ENCODE results near the gene PITPNM2. TPM values are rescaled to one million over a fixed set of nuclear protein-coding genes. Genes with fewer than 3 reads are reported as not detected.
A peak's percentile ranks its signal among the peaks of the same experiment; 100 is the strongest.

PITPNM2 gene
- total and polyA plus RNA-seq, 9 of the 15 experiments (the other 6 are each of a cell fraction or from before 2014, with no cell fraction given) = 0.03 to 10.8 (median 2.9) TPM

- peaks cover 7% of the 10 kb centered on the region; the same call in 1 of the 2 replicates for H4K20me1 ChIP-seq (replicated peaks; ENCODE audit: control insufficient read depth, insufficient read depth, low read length)
- no peak; the same call in 2 of the 3 replicates for ATAC-seq
- no peak overlapping the region for H3K4me3 ChIP-seq
- H3K4me1 ChIP-seq (replicated peaks in 1 of 2; ENCODE audit: control insufficient read depth in 2 of 2, insufficient read depth in 2 of 2, low read length in 2 of 2) = peaks cover 8 to 14% of the 10 kb centered on the region in 2 experiments; a peak in 4 of 5 replicates
- H3K36me3 ChIP-seq (ENCODE audit: control insufficient read depth, insufficient read depth, low read length) = no peaks in the 10 kb centered on the region
- ChIA-PET CTCF (ENCODE audit: low intra/inter-chr PET ratio) (no interaction called here), POLR2A (interaction anchor here (0.9 to 1.3 kb wide), 4 partner anchors 9 to 17 kb away, joined by 3 to 7 read pairs (median 4); no protein-coding TSS in a partner anchor)
- H3K9ac ChIP-seq (ENCODE audit: insufficient read depth in 1 of 2, low read depth in 2 of 2, low read length in 2 of 2) = peak overlapping the region in 1 of 2 experiments; percentile 73; a peak in 1 of 4 replicates
- intact Hi-C loops (cut with micrococcal nuclease) (no loop called here), in situ Hi-C loops (cut with MboI) (no loop called here)
- BruUV-seq (replicated peaks) = no TSS peak
- no peaks in the 10 kb centered on the region for H3K9me3 ChIP-seq (replicated peaks; ENCODE audit: control insufficient read depth, insufficient read depth, low read depth, low read length)
- no peak overlapping the region for H3K27ac ChIP-seq (ENCODE audit: extremely low read depth, low read depth, low read length)
- no peak overlapping the region for H3K4me2 ChIP-seq (ENCODE audit: insufficient read depth, low read length)
- DNase-seq (ENCODE audit: extremely low read depth in 1 of 4, low spot score in 3 of 4) = no peak
- H2AFZ ChIP-seq (ENCODE audit: low read depth, low read length) = no peak overlapping the region
- FAIRE-seq = no peak
- H3K27me3 ChIP-seq (ENCODE audit: control insufficient read depth in 2 of 2, insufficient read depth in 2 of 2, low read length in 2 of 2) = no peaks in the 10 kb centered on the region
- H3K9me1 ChIP-seq (ENCODE audit: control insufficient read depth, insufficient read depth, low read length) = no peaks in the 10 kb centered on the region
- H3K79me2 ChIP-seq (ENCODE audit: control insufficient read depth, insufficient read depth, low read length) = no peaks in the 10 kb centered on the region
- WGBS (ENCODE audit: insufficient coverage, low coverage, missing lambda C conversion rate) = 76% methylated on average over 4 of the region's 4 CpGs
- TF ChIP-seq, protein P1, sequence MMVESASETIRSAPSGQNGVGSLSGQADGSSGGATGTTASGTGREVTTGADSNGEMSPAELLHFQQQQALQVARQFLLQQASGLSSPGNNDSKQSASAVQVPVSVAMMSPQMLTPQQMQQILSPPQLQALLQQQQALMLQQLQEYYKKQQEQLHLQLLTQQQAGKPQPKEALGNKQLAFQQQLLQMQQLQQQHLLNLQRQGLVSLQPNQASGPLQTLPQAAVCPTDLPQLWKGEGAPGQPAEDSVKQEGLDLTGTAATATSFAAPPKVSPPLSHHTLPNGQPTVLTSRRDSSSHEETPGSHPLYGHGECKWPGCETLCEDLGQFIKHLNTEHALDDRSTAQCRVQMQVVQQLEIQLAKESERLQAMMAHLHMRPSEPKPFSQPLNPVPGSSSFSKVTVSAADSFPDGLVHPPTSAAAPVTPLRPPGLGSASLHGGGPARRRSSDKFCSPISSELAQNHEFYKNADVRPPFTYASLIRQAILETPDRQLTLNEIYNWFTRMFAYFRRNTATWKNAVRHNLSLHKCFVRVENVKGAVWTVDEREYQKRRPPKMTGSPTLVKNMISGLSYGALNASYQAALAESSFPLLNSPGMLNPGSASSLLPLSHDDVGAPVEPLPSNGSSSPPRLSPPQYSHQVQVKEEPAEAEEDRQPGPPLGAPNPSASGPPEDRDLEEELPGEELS (CRISPR knock-in tag; IDR thresholded peaks at IDR 0.05; ENCODE audit: borderline replicate concordance) = no peak
- TF ChIP-seq CSDE1 (IDR thresholded peaks at IDR 0.05) = no peak
- TF ChIP-seq, protein P2, sequence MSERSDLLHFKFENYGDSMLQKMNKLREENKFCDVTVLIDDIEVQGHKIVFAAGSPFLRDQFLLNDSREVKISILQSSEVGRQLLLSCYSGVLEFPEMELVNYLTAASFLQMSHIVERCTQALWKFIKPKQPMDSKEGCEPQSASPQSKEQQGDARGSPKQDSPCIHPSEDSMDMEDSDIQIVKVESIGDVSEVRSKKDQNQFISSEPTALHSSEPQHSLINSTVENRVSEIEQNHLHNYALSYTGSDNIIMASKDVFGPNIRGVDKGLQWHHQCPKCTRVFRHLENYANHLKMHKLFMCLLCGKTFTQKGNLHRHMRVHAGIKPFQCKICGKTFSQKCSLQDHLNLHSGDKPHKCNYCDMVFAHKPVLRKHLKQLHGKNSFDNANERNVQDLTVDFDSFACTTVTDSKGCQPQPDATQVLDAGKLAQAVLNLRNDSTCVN (CRISPR knock-in tag; IDR thresholded peaks at IDR 0.05) = no peak
- TF ChIP-seq MEIS2 (IDR thresholded peaks at IDR 0.05; ENCODE audit: partially characterized antibody) = no peak
- TF ChIP-seq, protein P3, sequence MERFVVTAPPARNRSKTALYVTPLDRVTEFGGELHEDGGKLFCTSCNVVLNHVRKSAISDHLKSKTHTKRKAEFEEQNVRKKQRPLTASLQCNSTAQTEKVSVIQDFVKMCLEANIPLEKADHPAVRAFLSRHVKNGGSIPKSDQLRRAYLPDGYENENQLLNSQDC (CRISPR knock-in tag; IDR thresholded peaks at IDR 0.05) = no peak
- no peak for TF ChIP-seq SLC30A9 (CRISPR knock-in tag; IDR thresholded peaks at IDR 0.05)
- TF ChIP-seq, protein P4, sequence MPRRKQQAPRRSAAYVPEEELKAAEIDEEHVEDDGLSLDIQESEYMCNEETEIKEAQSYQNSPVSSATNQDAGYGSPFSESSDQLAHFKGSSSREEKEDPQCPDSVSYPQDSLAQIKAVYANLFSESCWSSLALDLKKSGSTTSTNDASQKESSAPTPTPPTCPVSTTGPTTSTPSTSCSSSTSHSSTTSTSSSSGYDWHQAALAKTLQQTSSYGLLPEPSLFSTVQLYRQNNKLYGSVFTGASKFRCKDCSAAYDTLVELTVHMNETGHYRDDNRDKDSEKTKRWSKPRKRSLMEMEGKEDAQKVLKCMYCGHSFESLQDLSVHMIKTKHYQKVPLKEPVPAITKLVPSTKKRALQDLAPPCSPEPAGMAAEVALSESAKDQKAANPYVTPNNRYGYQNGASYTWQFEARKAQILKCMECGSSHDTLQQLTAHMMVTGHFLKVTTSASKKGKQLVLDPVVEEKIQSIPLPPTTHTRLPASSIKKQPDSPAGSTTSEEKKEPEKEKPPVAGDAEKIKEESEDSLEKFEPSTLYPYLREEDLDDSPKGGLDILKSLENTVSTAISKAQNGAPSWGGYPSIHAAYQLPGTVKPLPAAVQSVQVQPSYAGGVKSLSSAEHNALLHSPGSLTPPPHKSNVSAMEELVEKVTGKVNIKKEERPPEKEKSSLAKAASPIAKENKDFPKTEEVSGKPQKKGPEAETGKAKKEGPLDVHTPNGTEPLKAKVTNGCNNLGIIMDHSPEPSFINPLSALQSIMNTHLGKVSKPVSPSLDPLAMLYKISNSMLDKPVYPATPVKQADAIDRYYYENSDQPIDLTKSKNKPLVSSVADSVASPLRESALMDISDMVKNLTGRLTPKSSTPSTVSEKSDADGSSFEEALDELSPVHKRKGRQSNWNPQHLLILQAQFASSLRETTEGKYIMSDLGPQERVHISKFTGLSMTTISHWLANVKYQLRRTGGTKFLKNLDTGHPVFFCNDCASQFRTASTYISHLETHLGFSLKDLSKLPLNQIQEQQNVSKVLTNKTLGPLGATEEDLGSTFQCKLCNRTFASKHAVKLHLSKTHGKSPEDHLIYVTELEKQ (CRISPR knock-in tag; IDR thresholded peaks at IDR 0.05) = no peak
- TF ChIP-seq PYGO2 (tag; IDR thresholded peaks at IDR 0.05) = no peak
- no peak for TF ChIP-seq NCOA2 (IDR thresholded peaks at IDR 0.05; ENCODE audit: partially characterized antibody in 2 of 2)
- no peak for TF ChIP-seq YY1 (IDR thresholded peaks at IDR 0.05; ENCODE audit: borderline replicate concordance in 1 of 3, control insufficient read depth in 1 of 3, extremely low read depth in 1 of 3, insufficient read depth in 3 of 3, insufficient read length in 1 of 3, insufficient replicate concordance in 2 of 3, low read depth in 1 of 3, low read length in 2 of 3)
- no peak for TF ChIP-seq RUNX1 (IDR thresholded peaks at IDR 0.05; ENCODE audit: low read depth)
- TF ChIP-seq POU5F1 (IDR thresholded peaks at IDR 0.05; ENCODE audit: borderline replicate concordance, low read depth, low read length, partially characterized antibody) = no peak
- no peak for TF ChIP-seq HMBOX1 (IDR thresholded peaks at IDR 0.05)
These were observed 19.5 kb downstream of the PITPNM2 start for GRCh38 chr12:123131291-123131832.

Data from K562 (cell line).